Activated gamma-delta T cell treated with anti-CD3 and anti-CD28 coated beads, Interleukin-2, amount 50 U/mL, for 16 hours (primary cell): ENCODE measurements around the gene SLX9.
"Not testable (repeated sequence)": the region's sequence is repeated elsewhere in the genome, so short reads cannot be mapped to it uniquely, and the experiment has no call there.

ENCODE experiments used
- DNase-seq: peaks from one replicate; pipeline ENCODE4 v3.0.0-alpha.2; 2020; ENCODE audit warnings: low read depth

Gene SLX9

GRCh38 chr21:44916965-44917364 is 22.9 kb upstream of the SLX9 start:
- DNase-seq = no peak

GRCh38 chr21:44917446-44918106 is 22.3 kb upstream of the SLX9 start:
- DNase-seq = no peak

GRCh38 chr21:44918107-44918470 is 21.7 kb upstream of the SLX9 start:
- no peak for DNase-seq

- no peak for DNase-seq
Measured at GRCh38 chr21:44918581-44919033, 21.2 kb upstream of the SLX9 start.

- DNase-seq = no peak
Measured at GRCh38 chr21:44919111-44919912, 20.5 kb upstream of the SLX9 start.

- no peak for DNase-seq
Measured at GRCh38 chr21:44919913-44920693, 19.7 kb upstream of the SLX9 start.

GRCh38 chr21:44920694-44921604 is 18.9 kb upstream of the SLX9 start, which contains the start of gene ITGB2:
Gene ITGB2 (minus strand): TSS chr21:44920899. CDS start chr21:44910782, 10,117 bp downstream.
- peak; percentile 56 for DNase-seq

GRCh38 chr21:44921928-44922327 is 17.9 kb upstream of the SLX9 start:
- no peak for DNase-seq

- no peak for DNase-seq
Measured at GRCh38 chr21:44923480-44924084, 16.2 kb upstream of the SLX9 start.

GRCh38 chr21:44924606-44925377 is 15.0 kb upstream of the SLX9 start:
- DNase-seq = no peak

GRCh38 chr21:44925378-44925755 is 14.5 kb upstream of the SLX9 start:
- DNase-seq = no peak

- no peak for DNase-seq
Measured at GRCh38 chr21:44926331-44927101, 13.3 kb upstream of the SLX9 start.

- no peak for DNase-seq
Measured at GRCh38 chr21:44927259-44927586, 12.6 kb upstream of the SLX9 start.

GRCh38 chr21:44927587-44928461 is 12.0 kb upstream of the SLX9 start:
- DNase-seq = peak; percentile 88

- not testable (repeated sequence) for DNase-seq
Measured at GRCh38 chr21:44928500-44929241, 11.2 kb upstream of the SLX9 start.

GRCh38 chr21:44929242-44929798 is 10.5 kb upstream of the SLX9 start:
- no peak for DNase-seq

- DNase-seq = no peak
Measured at GRCh38 chr21:44929799-44930542, 9.9 kb upstream of the SLX9 start.
